Measurements from ENCODE around the gene HOXB8.

HOXB8 gene

GRCh38 chr17:48609759-48610281 is 5.3 kb downstream of the HOXB8 start:
- Histone ChIP-seq H3K36me3 (ENCODE audit: control insufficient read depth, insufficient read depth, low read length) (no peaks in the 10 kb centered on the region), H3K4me3 (ENCODE audit: low read length) (no peak overlapping the region), H3K9ac (ENCODE audit: low read length) (peak overlapping the region; percentile 39), H3K4me1 (ENCODE audit: control insufficient read depth, insufficient read depth, low read length) (peaks cover 18% of the 10 kb centered on the region), H3K9me3 (ENCODE audit: control insufficient read depth, low read length) (peaks cover under 1% of the 10 kb centered on the region), H3K27me3 (ENCODE audit: control insufficient read depth, insufficient read depth, low read length) (peaks cover 98% of the 10 kb centered on the region)

GRCh38 chr17:48609033-48609432 is 6.1 kb downstream of the HOXB8 start:
- no peak overlapping the region for H3K4me3 ChIP-seq (ENCODE audit: low read length)
- no peaks in the 10 kb centered on the region for H3K36me3 ChIP-seq (ENCODE audit: control insufficient read depth, insufficient read depth, low read length)
- H3K9me3 ChIP-seq (ENCODE audit: control insufficient read depth, low read length): peaks cover 4% of the 10 kb centered on the region
- H3K9ac ChIP-seq (ENCODE audit: low read length): no peak overlapping the region
- peaks cover 14% of the 10 kb centered on the region for H3K4me1 ChIP-seq (ENCODE audit: control insufficient read depth, insufficient read depth, low read length)
- H3K27me3 ChIP-seq (ENCODE audit: control insufficient read depth, insufficient read depth, low read length): peaks cover 98% of the 10 kb centered on the region

DNA sequence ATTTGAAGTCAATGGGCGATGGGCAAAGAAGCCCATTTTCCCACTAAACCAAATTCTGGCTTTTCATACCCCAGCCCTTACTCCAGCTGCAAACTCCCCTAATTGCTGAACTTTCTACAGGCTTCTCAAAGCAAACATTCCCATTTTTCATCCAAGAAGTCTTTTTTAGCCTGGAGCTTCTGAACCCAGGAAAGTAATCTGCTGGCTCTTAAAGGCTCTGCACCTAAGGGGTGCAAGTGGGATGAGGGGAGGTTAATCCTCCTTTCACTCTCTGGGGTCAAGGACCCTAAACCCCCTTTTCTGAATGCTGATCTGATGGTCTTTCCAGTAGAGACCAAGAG is 6.6 kb downstream of the HOXB8 start:
- peaks cover 98% of the 10 kb centered on the region for H3K27me3 ChIP-seq (ENCODE audit: control insufficient read depth, insufficient read depth, low read length)
- peaks cover 4% of the 10 kb centered on the region for H3K9me3 ChIP-seq (ENCODE audit: control insufficient read depth, low read length)
- no peak overlapping the region for H3K9ac ChIP-seq (ENCODE audit: low read length)
- H3K36me3 ChIP-seq (ENCODE audit: control insufficient read depth, insufficient read depth, low read length): no peaks in the 10 kb centered on the region
- H3K4me1 ChIP-seq (ENCODE audit: control insufficient read depth, insufficient read depth, low read length): peaks cover 14% of the 10 kb centered on the region
- no peak overlapping the region for H3K4me3 ChIP-seq (ENCODE audit: low read length)

GRCh38 chr17:48606892-48607614 is 8.0 kb downstream of the HOXB8 start:
- Histone ChIP-seq H3K36me3 (ENCODE audit: control insufficient read depth, insufficient read depth, low read length) (no peaks in the 10 kb centered on the region), H3K4me1 (ENCODE audit: control insufficient read depth, insufficient read depth, low read length) (peaks cover 14% of the 10 kb centered on the region), H3K4me3 (ENCODE audit: low read length) (no peak overlapping the region), H3K9ac (ENCODE audit: low read length) (no peak overlapping the region), H3K27me3 (ENCODE audit: control insufficient read depth, insufficient read depth, low read length) (peaks cover 99% of the 10 kb centered on the region), H3K9me3 (ENCODE audit: control insufficient read depth, low read length) (peaks cover 4% of the 10 kb centered on the region)

GRCh38 chr17:48605991-48606891 is 8.9 kb downstream of the HOXB8 start:
- Histone ChIP-seq H3K9me3 (ENCODE audit: control insufficient read depth, low read length) (peaks cover 4% of the 10 kb centered on the region), H3K36me3 (ENCODE audit: control insufficient read depth, insufficient read depth, low read length) (no peaks in the 10 kb centered on the region), H3K4me3 (ENCODE audit: low read length) (no peak overlapping the region), H3K9ac (ENCODE audit: low read length) (no peak overlapping the region), H3K4me1 (ENCODE audit: control insufficient read depth, insufficient read depth, low read length) (peaks cover 14% of the 10 kb centered on the region), H3K27me3 (ENCODE audit: control insufficient read depth, insufficient read depth, low read length) (peaks cover 100% of the 10 kb centered on the region)

DNA sequence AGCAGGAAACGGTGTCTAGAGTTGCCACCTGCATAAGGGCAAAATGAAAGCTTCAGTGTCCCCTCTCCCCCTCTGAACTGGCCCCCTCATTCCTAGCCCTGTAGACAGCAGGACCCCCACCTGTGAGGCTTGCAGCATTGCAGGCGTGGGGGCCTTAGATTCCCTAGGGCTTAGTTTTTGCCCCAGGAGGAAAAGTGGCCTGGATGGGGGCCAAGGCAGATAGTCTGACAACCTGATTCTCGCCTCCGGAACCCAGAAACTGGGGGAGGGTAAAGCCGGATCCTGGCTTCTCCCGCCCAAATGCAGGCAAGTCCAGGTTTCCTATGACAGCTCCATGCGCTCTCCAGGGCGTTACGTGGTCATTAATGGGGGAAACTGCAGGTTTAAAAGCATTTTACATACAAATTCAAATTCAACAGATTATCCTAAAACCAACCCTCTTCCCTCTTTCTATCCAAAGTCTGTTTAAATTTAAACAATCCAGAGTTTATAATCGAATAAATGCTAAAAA is 9.6 kb downstream of the HOXB8 start:
- H3K36me3 ChIP-seq (ENCODE audit: control insufficient read depth, insufficient read depth, low read length): no peaks in the 10 kb centered on the region
- peaks cover 100% of the 10 kb centered on the region for H3K27me3 ChIP-seq (ENCODE audit: control insufficient read depth, insufficient read depth, low read length)
- H3K9me3 ChIP-seq (ENCODE audit: control insufficient read depth, low read length): peaks cover 4% of the 10 kb centered on the region
- no peak overlapping the region for H3K9ac ChIP-seq (ENCODE audit: low read length)
- no peak overlapping the region for H3K4me3 ChIP-seq (ENCODE audit: low read length)
- peaks cover 8% of the 10 kb centered on the region for H3K4me1 ChIP-seq (ENCODE audit: control insufficient read depth, insufficient read depth, low read length)

DNA sequence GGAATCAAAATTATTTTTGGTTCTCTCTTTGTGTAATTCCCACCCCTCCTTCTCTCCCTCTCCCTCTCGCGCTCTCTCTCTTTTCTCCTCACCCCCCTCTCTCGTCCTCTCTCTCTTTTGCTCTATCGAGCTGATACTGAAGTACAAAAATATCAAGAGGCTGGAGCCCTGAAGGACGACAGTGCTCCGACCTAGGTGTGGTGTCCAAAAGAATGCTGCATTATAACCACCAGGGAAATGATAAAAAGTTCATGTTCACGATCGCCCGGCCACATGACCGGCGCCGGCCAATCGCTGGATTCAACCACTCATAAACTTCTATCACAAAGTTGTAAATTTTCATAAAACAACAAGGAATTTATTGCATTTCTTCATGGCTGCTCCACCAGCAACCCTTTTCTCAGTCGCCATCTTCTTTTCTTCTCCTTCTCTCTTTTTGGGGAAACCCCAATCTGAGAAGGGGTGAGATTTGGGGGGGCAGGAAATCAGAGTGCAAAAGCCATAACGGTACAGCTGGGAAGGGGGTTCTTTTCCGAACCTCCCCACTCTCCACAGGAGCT is 10.2 kb downstream of the HOXB8 start, which contains the start of gene HOXB6:
Gene HOXB6 (minus strand): TSS at position 217 of the 560 bp plus-strand sequence. CDS start 6,836 bp downstream, outside the sequence.
- no peak within 1 kb of the TSS for H3K4me3 ChIP-seq (ENCODE audit: low read length)
- no peaks in the 10 kb centered on the region for H3K36me3 ChIP-seq (ENCODE audit: control insufficient read depth, insufficient read depth, low read length)
- peaks cover 4% of the 10 kb centered on the region for H3K9me3 ChIP-seq (ENCODE audit: control insufficient read depth, low read length)
- H3K27me3 ChIP-seq (ENCODE audit: control insufficient read depth, insufficient read depth, low read length): peaks cover 100% of the 10 kb centered on the region
- H3K4me1 ChIP-seq (ENCODE audit: control insufficient read depth, insufficient read depth, low read length): peaks cover 1% of the 10 kb centered on the region
- H3K9ac ChIP-seq (ENCODE audit: low read length): no peak within 1 kb of the TSS

DNA sequence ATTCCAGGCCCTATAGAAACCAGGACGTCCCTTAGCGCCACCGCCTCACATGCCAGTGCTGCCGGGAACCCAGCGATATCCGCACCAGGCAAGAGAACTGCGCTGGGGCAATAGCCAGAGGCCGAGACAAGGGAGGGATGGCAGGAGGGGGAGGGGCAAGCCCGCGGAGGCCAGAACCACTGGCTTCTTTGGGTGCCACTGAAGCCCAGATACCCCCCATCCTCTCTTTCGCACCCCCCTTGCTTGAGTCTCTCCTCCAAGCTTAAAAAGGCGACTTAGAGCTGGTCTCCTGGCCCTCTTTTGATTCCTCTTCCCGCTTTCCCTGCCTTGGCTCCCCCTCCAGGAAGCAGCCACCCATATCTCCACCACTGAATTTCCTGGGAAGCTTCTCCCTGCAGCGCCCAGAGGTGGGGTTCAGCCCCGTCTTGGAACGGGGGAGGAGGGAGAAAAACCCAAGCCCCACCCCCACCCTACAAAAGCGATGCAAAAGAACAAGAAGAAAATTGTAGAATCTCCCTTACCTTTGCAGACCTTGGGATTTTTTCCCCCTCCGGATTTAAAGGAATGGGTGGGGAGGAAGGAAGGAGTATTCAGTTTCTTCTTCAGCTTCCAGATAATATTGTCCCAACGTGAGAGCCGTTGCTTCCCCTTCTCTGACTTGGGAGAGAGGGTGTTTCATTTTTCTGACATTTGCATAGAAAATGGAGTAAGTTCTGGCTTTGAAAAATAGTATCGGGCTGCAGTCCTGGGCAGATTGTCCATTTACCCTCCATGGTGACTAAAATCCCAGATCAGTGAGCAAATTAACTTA is 10.9 kb downstream of the HOXB8 start:
- no peaks in the 10 kb centered on the region for H3K4me1 ChIP-seq (ENCODE audit: control insufficient read depth, insufficient read depth, low read length)
- peaks cover 4% of the 10 kb centered on the region for H3K9me3 ChIP-seq (ENCODE audit: control insufficient read depth, low read length)
- H3K27me3 ChIP-seq (ENCODE audit: control insufficient read depth, insufficient read depth, low read length): peaks cover 100% of the 10 kb centered on the region
- no peaks in the 10 kb centered on the region for H3K36me3 ChIP-seq (ENCODE audit: control insufficient read depth, insufficient read depth, low read length)
- no peak overlapping the region for H3K9ac ChIP-seq (ENCODE audit: low read length)
- no peak overlapping the region for H3K4me3 ChIP-seq (ENCODE audit: low read length)

DNA sequence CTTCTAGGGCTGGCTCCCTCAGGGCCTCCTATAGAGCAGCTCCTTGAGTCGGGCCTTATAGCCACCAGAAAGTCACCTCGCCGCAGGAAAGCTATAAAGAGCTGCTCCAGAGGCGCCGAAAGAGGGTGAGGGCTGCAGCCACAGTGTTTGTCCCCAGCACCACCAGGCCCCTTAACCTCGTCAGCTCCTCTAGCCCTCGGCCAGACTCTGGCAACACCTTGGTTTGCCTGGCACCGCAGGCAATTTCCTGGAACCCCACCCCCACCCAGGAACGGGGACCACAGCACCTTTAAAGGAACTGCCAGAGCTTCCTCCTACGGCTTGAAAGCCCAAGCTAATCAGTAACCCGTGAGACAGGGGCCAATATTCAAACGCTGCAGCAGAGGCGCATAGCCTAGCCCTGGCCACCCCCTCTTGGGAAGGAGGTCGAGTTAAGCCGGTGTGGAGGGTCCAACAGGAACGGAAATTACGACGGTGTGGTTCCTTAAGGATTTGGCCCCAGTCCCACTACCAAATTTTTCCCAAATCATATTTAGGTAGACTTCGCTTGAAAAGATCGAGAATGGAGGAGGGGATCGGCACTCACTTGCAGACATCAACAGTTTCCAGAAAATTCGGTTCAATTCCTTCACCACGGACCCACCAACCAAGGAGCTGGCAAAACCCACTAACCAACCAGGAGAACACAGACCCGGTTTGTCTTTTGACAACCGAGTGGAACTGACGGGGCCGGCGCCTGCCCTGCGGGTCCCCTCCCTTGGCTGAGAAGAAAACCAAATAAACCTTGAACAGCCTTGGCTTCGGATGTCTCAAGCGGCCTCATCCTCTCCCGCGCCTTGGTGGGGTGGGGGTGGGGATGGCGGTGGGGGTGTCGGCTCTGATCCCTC is 13.3 kb downstream of the HOXB8 start:
- Histone ChIP-seq H3K9ac (ENCODE audit: low read length) (no peak overlapping the region), H3K36me3 (ENCODE audit: control insufficient read depth, insufficient read depth, low read length) (no peaks in the 10 kb centered on the region), H3K4me3 (ENCODE audit: low read length) (no peak overlapping the region), H3K4me1 (ENCODE audit: control insufficient read depth, insufficient read depth, low read length) (no peaks in the 10 kb centered on the region), H3K27me3 (ENCODE audit: control insufficient read depth, insufficient read depth, low read length) (peaks cover 100% of the 10 kb centered on the region), H3K9me3 (ENCODE audit: control insufficient read depth, low read length) (peaks cover 4% of the 10 kb centered on the region)

- H3K4me3 ChIP-seq (ENCODE audit: low read length): no peak overlapping the region
- H3K36me3 ChIP-seq (ENCODE audit: control insufficient read depth, insufficient read depth, low read length): no peaks in the 10 kb centered on the region
- H3K9me3 ChIP-seq (ENCODE audit: control insufficient read depth, low read length): peaks cover 4% of the 10 kb centered on the region
- peaks cover 6% of the 10 kb centered on the region for H3K4me1 ChIP-seq (ENCODE audit: control insufficient read depth, insufficient read depth, low read length)
- no peak overlapping the region for H3K9ac ChIP-seq (ENCODE audit: low read length)
- peaks cover 100% of the 10 kb centered on the region for H3K27me3 ChIP-seq (ENCODE audit: control insufficient read depth, insufficient read depth, low read length)
Measured at GRCh38 chr17:48601207-48601538, 13.9 kb downstream of the HOXB8 start.
